Measurements from ENCODE around the gene MYOG. TPM values are rescaled to one million over a fixed set of nuclear protein-coding genes. Genes with fewer than 3 reads are reported as not detected.

The MYOG gene
- total and polyA plus RNA-seq, 10 donors, result not detected

DNA sequence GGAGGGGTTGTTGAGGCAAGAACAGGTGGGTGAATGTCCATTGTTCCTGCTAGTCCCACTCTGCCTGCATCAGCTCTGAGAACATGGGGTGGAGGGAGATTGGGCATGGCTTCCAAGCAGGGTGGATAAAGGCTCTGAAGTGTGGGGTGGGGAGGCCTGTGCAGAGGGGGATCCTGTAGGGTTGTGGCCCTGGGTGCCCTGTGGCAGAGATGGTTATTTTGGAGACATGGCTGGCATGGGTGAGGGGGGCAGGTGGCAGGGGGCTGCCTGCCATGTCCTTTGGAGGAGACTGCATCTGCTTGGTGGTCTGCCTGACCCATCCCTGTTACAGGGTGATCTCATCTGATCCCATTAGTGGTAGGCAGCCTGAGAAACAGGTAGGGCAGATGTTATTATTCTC is 11.2 kb downstream of the MYOG start:
- H3K4me1 ChIP-seq, result peaks cover 9 to 39% (median 31%) of the 10 kb centered on the region in 6 donors
- no peak overlapping the region for H3K4me3 ChIP-seq
- no peak for TF ChIP-seq POLR2AphosphoS5 (IDR thresholded peaks at IDR 0.05)
- TF ChIP-seq, protein P1, sequence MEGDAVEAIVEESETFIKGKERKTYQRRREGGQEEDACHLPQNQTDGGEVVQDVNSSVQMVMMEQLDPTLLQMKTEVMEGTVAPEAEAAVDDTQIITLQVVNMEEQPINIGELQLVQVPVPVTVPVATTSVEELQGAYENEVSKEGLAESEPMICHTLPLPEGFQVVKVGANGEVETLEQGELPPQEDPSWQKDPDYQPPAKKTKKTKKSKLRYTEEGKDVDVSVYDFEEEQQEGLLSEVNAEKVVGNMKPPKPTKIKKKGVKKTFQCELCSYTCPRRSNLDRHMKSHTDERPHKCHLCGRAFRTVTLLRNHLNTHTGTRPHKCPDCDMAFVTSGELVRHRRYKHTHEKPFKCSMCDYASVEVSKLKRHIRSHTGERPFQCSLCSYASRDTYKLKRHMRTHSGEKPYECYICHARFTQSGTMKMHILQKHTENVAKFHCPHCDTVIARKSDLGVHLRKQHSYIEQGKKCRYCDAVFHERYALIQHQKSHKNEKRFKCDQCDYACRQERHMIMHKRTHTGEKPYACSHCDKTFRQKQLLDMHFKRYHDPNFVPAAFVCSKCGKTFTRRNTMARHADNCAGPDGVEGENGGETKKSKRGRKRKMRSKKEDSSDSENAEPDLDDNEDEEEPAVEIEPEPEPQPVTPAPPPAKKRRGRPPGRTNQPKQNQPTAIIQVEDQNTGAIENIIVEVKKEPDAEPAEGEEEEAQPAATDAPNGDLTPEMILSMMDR (IDR thresholded peaks at IDR 0.05 in 8 of 11, conservative IDR thresholded peaks at IDR 0.05 in 3 of 11), result no peak
- TF ChIP-seq POLR2A (IDR thresholded peaks at IDR 0.05), result no peak
- intact Hi-C loops (cut with DNase I; ENCODE audit: low total_unique reads), result no loop called here
- peaks cover 0 to 46% (median 9%) of the 10 kb centered on the region in 7 donors for H3K27me3 ChIP-seq (replicated peaks in 1 of 7)
- no peak for DNase-seq
- no peaks in the 10 kb centered on the region for H3K9me3 ChIP-seq
- no peak overlapping the region for H3K27ac ChIP-seq
- H3K36me3 ChIP-seq, result no peaks in the 10 kb centered on the region

- Histone ChIP-seq H3K27me3 (replicated peaks in 1 of 7) (peaks cover 0 to 46% (median 9%) of the 10 kb centered on the region in 7 donors), H3K27ac (no peak overlapping the region)
- TF ChIP-seq, protein P1 (IDR thresholded peaks at IDR 0.05 in 8 of 11, conservative IDR thresholded peaks at IDR 0.05 in 3 of 11), result no peak
- TF ChIP-seq POLR2A (IDR thresholded peaks at IDR 0.05) (no peak), POLR2AphosphoS5 (IDR thresholded peaks at IDR 0.05) (no peak)
Observed at GRCh38 chr1:203073469-203073868, 12.3 kb downstream of the MYOG start.

DNA sequence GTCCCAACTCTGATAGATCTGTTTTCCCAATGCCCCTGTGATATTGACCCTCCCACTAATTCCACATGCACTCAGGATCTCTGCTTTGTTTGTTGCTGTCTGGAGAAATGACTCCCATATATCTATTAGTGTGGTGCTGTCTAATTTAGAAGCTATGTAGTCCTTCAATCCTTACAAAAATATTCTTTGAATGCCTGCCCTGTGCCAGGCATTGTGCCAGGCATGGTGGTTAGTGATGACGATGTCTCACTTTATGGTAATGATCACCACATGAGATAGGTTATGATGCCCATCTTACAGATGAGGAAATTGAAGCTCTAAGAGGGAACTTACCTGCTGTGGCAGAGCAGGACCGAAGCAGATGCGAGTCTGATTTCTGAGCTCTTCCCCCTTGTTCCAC is 12.9 kb downstream of the MYOG start:
- Histone ChIP-seq H3K36me3 (no peaks in the 10 kb centered on the region), H3K4me1 (peaks cover 16 to 56% (median 47%) of the 10 kb centered on the region in 6 donors), H3K4me3 (no peak overlapping the region), H3K9me3 (no peaks in the 10 kb centered on the region), H3K27ac (no peak overlapping the region), H3K27me3 (replicated peaks in 1 of 7) (peaks cover 0 to 42% (median 9%) of the 10 kb centered on the region in 7 donors)
- 73 to 89% (median 78%) methylated on average over 3 of the region's 3 CpGs for WGBS, 5 donors
- DNase-seq, result no peak
- intact Hi-C loops (cut with DNase I; ENCODE audit: low total_unique reads), result no loop called here
- TF ChIP-seq, protein P1 (IDR thresholded peaks at IDR 0.05 in 8 of 11, conservative IDR thresholded peaks at IDR 0.05 in 3 of 11), result no peak
- no peak for TF ChIP-seq POLR2A (IDR thresholded peaks at IDR 0.05)
- no peak for TF ChIP-seq POLR2AphosphoS5 (IDR thresholded peaks at IDR 0.05)

More at GRCh38 chr1:203073469-203073868, 12.3 kb downstream of the MYOG start:
- Histone ChIP-seq H3K9me3 (no peaks in the 10 kb centered on the region), H3K4me3 (no peak overlapping the region), H3K36me3 (no peaks in the 10 kb centered on the region), H3K4me1 (peaks cover 15 to 51% (median 42%) of the 10 kb centered on the region in 6 donors)
- 84 to 96% (median 85%) methylated on average over 2 of the region's 2 CpGs for WGBS, 5 donors
- intact Hi-C loops (cut with DNase I; ENCODE audit: low total_unique reads), result no loop called here
- DNase-seq, result no peak

- Histone ChIP-seq H3K4me1 (peaks cover 16 to 61% (median 47%) of the 10 kb centered on the region in 6 donors), H3K4me3 (no peak overlapping the region), H3K36me3 (no peaks in the 10 kb centered on the region), H3K27me3 (replicated peaks in 1 of 7) (peaks cover 0 to 40% (median 9%) of the 10 kb centered on the region in 7 donors), H3K27ac (no peak overlapping the region), H3K9me3 (no peaks in the 10 kb centered on the region)
- WGBS, 5 donors, result 82 to 96% (median 91%) methylated on average over 7 of the region's 7 CpGs
- no peak for DNase-seq
- intact Hi-C loops (cut with DNase I; ENCODE audit: low total_unique reads), result no loop called here
- TF ChIP-seq, protein P1 (IDR thresholded peaks at IDR 0.05 in 8 of 11, conservative IDR thresholded peaks at IDR 0.05 in 3 of 11), result no peak
- TF ChIP-seq POLR2A (IDR thresholded peaks at IDR 0.05) (no peak), POLR2AphosphoS5 (IDR thresholded peaks at IDR 0.05) (no peak)
Observed at GRCh38 chr1:203072002-203072602, 13.7 kb downstream of the MYOG start.

Data from spleen (tissue), 11 donors.